Esophagus squamous epithelium (tissue), 5 donors: ENCODE data around the gene MAGI1. TPM values are rescaled to one million over a fixed set of nuclear protein-coding genes. Genes with fewer than 3 reads are reported as not detected.

Experiments
- DNase-seq: peaks from one replicate; lab custom pipeline; 2025; lab: John Stamatoyannopoulos, UW
- H3K27ac ChIP-seq, 4 donors: fragments of 200-600 bp; sonication (generic); one replicate each; pipeline ENCODE4 v1.5.1; 2016 to 2019; ENCODE audit warnings: mild to moderate bottlenecking in 1 of 4
- H3K27me3 ChIP-seq, 4 donors: fragments of 200-600 bp; sonication (generic); 1 replicate in 3 of 4; 2 replicates in 1 of 4; pipeline versions ENCODE4 v1.5.1 to v1.6.0; 2017 to 2021; ENCODE audit warnings: antibody characterized with exemption in 1 of 4
- H3K36me3 ChIP-seq, 3 donors: fragments of 200-600 bp; sonication (generic); one replicate each; pipeline ENCODE4 v1.5.1; 2016 to 2019
- H3K4me1 ChIP-seq, 3 donors: fragments of 200-600 bp; sonication (generic); one replicate each; pipeline ENCODE4 v1.5.1; 2017 to 2019
- H3K4me3 ChIP-seq, 4 donors: fragments of 200-600 bp; sonication (generic); 1 replicate in 3 of 4; 2 replicates in 1 of 4; pipeline ENCODE4 v1.5.1; 2016 to 2019; ENCODE audit warnings: mild to moderate bottlenecking in 2 of 4, moderate library complexity in 1 of 4
- H3K9me3 ChIP-seq, 3 donors: fragments of 200-600 bp; sonication (generic); one replicate each; pipeline ENCODE4 v1.5.1; 2016 to 2019
- POLR2A ChIP-seq, 4 donors: fragments of 450-650 bp; IDR thresholded peaks; one replicate each; pipeline ENCODE4 v1.6.1; 2017; ENCODE audit warnings: antibody characterized with exemption in 4 of 4, mild to moderate bottlenecking in 4 of 4, moderate library complexity in 3 of 4
- WGBS, 2 donors: methylation state at CpG; one replicate each; pipeline ENCODE4 v1.1.5; 2018; 5-methylcytosine and 5-hydroxymethylcytosine counted together
- intact Hi-C: fragments of 100-400 bp; cut with DNase I; formaldehyde crosslinking; loops from one replicate; pipeline ENCODE4 v1.15.0; 2022
- total RNA-seq, 4 donors: library from RNA; depleted of rRNA; stranded (reverse); fragments of >200 nt; gene quantifications; one replicate each; pipeline ENCODE4 v1.1.0, GENCODE V29; 2016
- TF ChIP-seq, protein P1 (sequence below), 6 experiments: fragments of 450-650 bp in 4 of 6; fragments of 200-600 bp in 2 of 6; sonication (generic) in 2 of 6; IDR thresholded peaks; one replicate each; pipeline ENCODE4 v1.5.1; 2016 to 2019; ENCODE audit warnings: antibody characterized with exemption in 6 of 6, mild to moderate bottlenecking in 4 of 6, moderate library complexity in 4 of 6
- donor health status: DM: yes; HTN: yes; CAD: no.

Gene MAGI1
- total RNA-seq, 4 donors from 2014 or later, result 12.0 to 28.2 (median 21.1) TPM

DNA sequence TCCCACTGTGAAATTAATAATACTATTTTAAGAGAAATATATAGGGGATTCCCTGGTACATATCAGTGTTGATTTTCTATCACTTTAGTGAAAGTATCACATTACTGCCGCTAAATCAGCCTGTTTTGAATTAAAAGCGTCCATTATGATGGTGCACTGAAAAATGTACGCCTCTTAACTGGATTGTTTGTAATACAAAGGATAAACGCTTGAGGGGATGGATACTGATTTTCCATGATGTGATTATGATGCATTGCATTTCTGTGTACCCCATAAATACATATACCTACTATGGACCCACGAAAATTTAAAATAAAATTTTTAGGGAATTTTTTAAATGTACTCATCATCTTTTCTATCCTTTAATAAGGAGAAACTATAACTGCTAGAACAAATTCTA, 478.6 kb downstream of the MAGI1 start:
- Histone ChIP-seq H3K4me3 (no peak overlapping the region), H3K36me3 (no peaks in the 10 kb centered on the region), H3K9me3 (no peaks in the 10 kb centered on the region), H3K27ac (no peak overlapping the region), H3K4me1 (no peaks in the 10 kb centered on the region), H3K27me3 (no peaks in the 10 kb centered on the region)
- WGBS, 2 donors, result 84 to 91% methylated on average over 5 of the region's 5 CpGs
- no peak for DNase-seq
- intact Hi-C loops, result no loop called here
- TF ChIP-seq POLR2A (IDR thresholded peaks at IDR 0.05), result no peak
- TF ChIP-seq, protein P1, sequence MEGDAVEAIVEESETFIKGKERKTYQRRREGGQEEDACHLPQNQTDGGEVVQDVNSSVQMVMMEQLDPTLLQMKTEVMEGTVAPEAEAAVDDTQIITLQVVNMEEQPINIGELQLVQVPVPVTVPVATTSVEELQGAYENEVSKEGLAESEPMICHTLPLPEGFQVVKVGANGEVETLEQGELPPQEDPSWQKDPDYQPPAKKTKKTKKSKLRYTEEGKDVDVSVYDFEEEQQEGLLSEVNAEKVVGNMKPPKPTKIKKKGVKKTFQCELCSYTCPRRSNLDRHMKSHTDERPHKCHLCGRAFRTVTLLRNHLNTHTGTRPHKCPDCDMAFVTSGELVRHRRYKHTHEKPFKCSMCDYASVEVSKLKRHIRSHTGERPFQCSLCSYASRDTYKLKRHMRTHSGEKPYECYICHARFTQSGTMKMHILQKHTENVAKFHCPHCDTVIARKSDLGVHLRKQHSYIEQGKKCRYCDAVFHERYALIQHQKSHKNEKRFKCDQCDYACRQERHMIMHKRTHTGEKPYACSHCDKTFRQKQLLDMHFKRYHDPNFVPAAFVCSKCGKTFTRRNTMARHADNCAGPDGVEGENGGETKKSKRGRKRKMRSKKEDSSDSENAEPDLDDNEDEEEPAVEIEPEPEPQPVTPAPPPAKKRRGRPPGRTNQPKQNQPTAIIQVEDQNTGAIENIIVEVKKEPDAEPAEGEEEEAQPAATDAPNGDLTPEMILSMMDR (IDR thresholded peaks at IDR 0.05), result no peak

DNA sequence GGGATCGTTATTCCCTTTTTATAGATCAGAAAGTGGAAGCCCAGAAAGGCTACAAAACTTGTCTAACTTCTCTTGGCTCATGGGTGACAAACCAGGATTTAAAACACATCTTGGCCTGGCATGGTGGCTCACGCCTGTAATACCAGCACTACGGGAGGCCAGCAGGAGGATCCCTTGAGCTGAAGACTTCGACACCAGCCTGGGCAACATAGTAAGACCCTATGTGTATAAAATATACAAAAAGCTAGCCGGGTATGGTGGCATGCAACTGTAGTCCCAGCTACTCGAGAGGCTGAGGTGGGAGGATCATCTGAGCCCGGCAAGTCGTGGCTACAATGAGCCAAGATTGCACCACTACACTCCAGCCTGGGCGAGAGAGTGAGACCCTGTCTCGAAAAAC, 479.1 kb downstream of the MAGI1 start:
- no peak overlapping the region for H3K27ac ChIP-seq
- H3K4me1 ChIP-seq, result no peaks in the 10 kb centered on the region
- DNase-seq, result no peak
- no peaks in the 10 kb centered on the region for H3K27me3 ChIP-seq
- intact Hi-C loops, result no loop called here
- no peak overlapping the region for H3K4me3 ChIP-seq
- 81 to 88% methylated on average over 7 to 8 of the region's 10 CpGs for WGBS, 2 donors
- no peaks in the 10 kb centered on the region for H3K9me3 ChIP-seq
- TF ChIP-seq POLR2A (IDR thresholded peaks at IDR 0.05), result no peak
- TF ChIP-seq, protein P1 (IDR thresholded peaks at IDR 0.05), result no peak
- H3K36me3 ChIP-seq, result no peaks in the 10 kb centered on the region

- Histone ChIP-seq H3K4me1 (no peaks in the 10 kb centered on the region), H3K4me3 (no peak overlapping the region), H3K27me3 (no peaks in the 10 kb centered on the region), H3K27ac (no peak overlapping the region), H3K9me3 (no peaks in the 10 kb centered on the region), H3K36me3 (no peaks in the 10 kb centered on the region)
- 59 to 82% methylated on average over 1 of the region's 1 CpG for WGBS, 2 donors
- DNase-seq, result no peak
- TF ChIP-seq, protein P1 (IDR thresholded peaks at IDR 0.05), result no peak
- TF ChIP-seq POLR2A (IDR thresholded peaks at IDR 0.05), result no peak
- intact Hi-C loops, result no loop called here
Observed at GRCh38 chr3:65558826-65559225, 479.9 kb downstream of the MAGI1 start.

GRCh38 chr3:65557899-65558564, 480.7 kb downstream of the MAGI1 start:
- Histone ChIP-seq H3K4me1 (no peaks in the 10 kb centered on the region), H3K27ac (no peak overlapping the region)
- no peak for TF ChIP-seq POLR2A (IDR thresholded peaks at IDR 0.05)
- TF ChIP-seq, protein P1 (IDR thresholded peaks at IDR 0.05), result no peak

DNA sequence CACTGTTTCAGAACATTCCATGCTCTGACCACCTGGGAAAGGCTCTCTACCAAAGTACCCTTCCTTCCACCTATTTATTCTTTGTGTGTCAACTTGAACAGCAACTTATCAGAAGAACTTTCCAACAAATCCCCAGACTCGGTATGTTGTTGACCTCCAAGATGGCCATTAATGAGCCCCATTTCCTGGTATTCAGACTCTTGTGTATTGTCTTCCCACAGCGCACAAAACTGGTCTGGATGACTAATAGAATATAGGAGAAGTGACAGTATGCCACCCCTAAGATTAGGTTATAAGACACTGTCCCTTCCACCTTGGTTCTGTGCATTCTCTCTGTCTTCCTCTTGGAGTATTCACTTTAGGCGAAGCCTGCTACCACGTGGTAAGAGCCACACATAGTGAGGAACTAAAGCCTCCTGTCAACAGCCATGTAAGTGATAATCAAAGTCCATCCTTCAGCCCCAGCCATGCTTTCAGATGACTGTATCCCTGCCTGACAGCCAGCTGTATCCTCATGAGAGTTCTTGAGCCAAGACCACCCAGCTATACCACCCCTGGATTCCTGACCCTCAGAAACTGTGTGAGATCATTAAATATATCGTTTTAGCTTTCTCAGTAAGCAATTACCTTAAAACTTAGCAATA, 481.7 kb downstream of the MAGI1 start:
- Histone ChIP-seq H3K4me1 (no peaks in the 10 kb centered on the region), H3K9me3 (no peaks in the 10 kb centered on the region), H3K36me3 (no peaks in the 10 kb centered on the region), H3K27ac (no peak overlapping the region), H3K4me3 (no peak overlapping the region), H3K27me3 (no peaks in the 10 kb centered on the region)
- no peak for DNase-seq
- intact Hi-C loops, result no loop called here
- TF ChIP-seq, protein P1 (IDR thresholded peaks at IDR 0.05), result no peak
- no peak for TF ChIP-seq POLR2A (IDR thresholded peaks at IDR 0.05)
- 83 to 84% methylated on average over 5 of the region's 5 CpGs for WGBS, 2 donors

More at GRCh38 chr3:65557899-65558564, 480.7 kb downstream of the MAGI1 start:
- Histone ChIP-seq H3K27me3 (no peaks in the 10 kb centered on the region), H3K4me3 (no peak overlapping the region), H3K36me3 (no peaks in the 10 kb centered on the region), H3K9me3 (no peaks in the 10 kb centered on the region)
- intact Hi-C loops, result no loop called here
- no peak for DNase-seq
- 68 to 72% methylated on average over 6 of the region's 6 CpGs for WGBS, 2 donors
